Right lung (tissue), 5 donors: ENCODE data around the gene THSD4. TPM values are rescaled to one million over a fixed set of nuclear protein-coding genes. Genes with fewer than 3 reads are reported as not detected.
A peak's percentile ranks its signal among the peaks of the same experiment; 100 is the strongest.

Experiments
- DNase-seq, 2 donors: peaks; one replicate each; pipeline ENCODE4 v3.0.0-alpha.2; 2013
- polyA plus RNA-seq, 5 donors: library from polyadenylated mRNA; unstranded; fragments of 120-200 nt; gene quantifications; one replicate each; pipeline versions ENCODE4 v1.2.1 to v1.2.3, GENCODE V29; 2013; ENCODE audit warnings: inconsistent platforms in 1 of 5, low replicate concordance in 1 of 5; ENCODE audit not compliant: insufficient read length in 5 of 5, insufficient read depth in 1 of 5

THSD4 gene
- polyA plus RNA-seq, 5 donors: 14.0 to 27.2 (median 17.1) TPM

GRCh38 chr15:71494563-71495397, 379.5 kb downstream of the THSD4 start:
- peak; percentile 77 to 81 for DNase-seq

DNA sequence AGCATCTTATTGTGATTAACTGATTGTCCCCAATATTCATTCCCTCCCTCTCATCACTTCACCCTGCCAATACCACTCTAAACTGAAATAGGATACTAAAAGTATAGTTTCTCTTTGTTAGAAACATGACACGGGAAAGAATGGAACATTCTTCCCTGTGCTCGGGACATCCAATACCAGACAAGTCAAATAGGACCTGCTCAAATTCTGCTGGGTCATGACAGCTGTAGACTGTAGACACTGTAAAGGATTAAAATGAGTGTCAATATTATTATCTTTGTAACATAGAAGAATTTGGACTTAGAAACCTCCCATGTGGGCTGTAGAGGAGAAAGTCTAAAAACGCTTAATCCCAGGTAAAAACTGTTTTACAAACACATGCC, 380.1 kb downstream of the THSD4 start:
- no peak for DNase-seq

DNA sequence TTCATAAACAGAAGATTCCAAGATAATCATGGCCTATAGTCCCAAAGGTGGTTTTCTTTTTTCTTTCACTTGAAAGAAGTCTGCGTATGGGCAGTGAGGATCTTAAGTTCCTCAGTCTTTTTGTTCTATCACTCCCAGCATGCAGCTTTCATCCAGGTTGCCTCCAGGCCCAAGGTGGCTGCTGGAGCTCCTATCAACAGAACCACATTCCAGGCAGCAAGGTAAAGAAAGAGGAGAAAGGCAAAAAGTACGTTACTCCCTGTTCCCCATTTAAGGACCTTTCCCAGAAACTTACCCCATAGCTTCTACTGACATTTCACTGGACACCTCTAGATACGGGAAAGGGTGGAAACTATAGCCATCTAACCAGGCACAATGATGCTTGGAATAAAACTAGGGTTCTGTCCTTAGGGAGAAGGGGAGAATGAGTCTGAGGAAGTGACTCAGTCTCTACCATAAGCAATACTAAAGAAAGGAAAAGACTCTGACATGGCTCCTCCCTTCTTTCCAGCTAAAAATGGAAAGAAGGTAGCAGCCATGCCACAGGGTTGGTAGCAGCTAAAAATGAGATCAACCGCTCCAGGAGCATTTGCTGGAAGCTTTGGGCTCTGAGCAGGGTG, 381.2 kb downstream of the THSD4 start:
- DNase-seq: no peak

GRCh38 chr15:71501344-71502076, 386.2 kb downstream of the THSD4 start:
- DNase-seq: no peak

GRCh38 chr15:71502077-71502432, 386.8 kb downstream of the THSD4 start:
- DNase-seq: no peak

GRCh38 chr15:71505962-71506361, 390.7 kb downstream of the THSD4 start:
- DNase-seq: no peak

GRCh38 chr15:71506946-71507345, 391.7 kb downstream of the THSD4 start:
- no peak for DNase-seq

GRCh38 chr15:71508081-71508682, 392.9 kb downstream of the THSD4 start:
- no peak for DNase-seq

GRCh38 chr15:71509139-71509538, 393.9 kb downstream of the THSD4 start:
- no peak for DNase-seq

DNA sequence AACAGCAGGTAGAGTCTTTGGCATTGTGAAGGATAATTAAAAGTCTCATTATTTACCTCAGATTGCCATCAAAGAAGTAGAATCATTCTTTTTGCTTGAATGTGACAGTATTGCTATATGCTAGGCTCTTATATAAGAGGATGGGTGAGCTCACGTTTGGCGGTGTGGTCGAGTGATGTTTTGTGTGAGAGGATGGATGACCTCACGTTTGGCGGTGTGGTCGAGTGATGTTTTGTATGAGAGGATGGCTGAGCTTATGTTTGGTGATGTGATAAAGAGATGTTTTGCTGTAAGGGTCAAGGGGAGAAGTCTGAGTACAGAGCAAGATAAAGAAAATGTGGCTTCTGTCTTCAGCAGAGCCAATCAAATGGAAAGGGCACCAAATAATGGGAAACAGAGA, 395.5 kb downstream of the THSD4 start:
- DNase-seq: no peak

DNA sequence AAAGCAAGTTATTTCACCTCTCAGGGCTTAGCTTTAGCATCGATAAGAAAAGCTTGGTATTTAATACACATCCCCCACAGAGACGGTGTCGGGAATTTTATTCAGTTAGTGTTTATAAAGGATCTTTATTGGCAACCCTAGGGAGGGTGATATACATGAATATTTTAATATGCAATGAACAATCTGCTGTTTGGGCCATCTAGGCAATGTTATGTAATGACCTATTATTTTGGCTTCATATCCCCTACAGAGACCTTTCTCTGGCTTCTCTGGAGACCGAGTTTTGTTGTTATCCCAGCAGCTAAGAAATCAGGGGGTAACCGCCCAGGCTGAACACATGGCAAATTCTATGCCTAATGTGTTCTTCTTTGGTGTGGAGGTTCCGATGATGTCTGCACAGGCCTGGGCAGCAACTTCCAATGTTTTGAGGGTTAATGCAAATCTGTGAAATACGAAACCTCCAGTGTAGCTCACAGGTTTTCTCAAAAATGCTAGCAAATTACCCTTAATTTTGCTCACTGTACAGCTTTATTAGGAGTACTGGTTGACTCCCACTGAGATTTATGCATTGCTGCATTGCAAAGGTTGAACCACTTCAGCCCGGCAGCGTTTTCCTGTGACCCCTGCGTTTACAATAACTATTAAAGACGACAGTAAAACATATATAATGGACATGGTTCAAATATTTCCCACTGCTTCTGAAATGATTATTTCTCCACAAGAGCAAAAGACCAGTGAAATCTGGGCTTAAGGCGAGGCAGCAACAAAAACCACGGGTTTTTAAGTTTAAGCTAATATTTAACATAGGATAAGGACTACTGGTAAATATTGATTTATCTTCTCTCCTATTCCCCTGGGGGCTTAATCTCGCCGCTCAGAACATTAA, 396.8 kb downstream of the THSD4 start:
- no peak for DNase-seq

DNA sequence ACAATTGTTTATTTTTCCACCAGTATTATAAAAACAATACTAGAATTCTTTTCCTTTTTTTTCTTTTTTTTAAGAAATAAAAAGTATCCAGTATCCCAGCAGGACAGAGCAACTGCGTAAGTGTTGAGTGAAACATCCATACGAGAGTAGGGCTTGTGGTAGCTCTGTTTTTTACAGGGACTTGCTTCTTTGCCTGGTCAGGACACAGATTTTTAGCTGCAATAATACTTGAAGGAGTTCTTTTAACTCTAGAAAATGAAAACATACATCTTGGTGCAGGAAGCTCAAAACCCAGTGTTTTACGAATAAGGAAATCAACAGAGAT, 397.4 kb downstream of the THSD4 start:
- DNase-seq: no peak

DNA sequence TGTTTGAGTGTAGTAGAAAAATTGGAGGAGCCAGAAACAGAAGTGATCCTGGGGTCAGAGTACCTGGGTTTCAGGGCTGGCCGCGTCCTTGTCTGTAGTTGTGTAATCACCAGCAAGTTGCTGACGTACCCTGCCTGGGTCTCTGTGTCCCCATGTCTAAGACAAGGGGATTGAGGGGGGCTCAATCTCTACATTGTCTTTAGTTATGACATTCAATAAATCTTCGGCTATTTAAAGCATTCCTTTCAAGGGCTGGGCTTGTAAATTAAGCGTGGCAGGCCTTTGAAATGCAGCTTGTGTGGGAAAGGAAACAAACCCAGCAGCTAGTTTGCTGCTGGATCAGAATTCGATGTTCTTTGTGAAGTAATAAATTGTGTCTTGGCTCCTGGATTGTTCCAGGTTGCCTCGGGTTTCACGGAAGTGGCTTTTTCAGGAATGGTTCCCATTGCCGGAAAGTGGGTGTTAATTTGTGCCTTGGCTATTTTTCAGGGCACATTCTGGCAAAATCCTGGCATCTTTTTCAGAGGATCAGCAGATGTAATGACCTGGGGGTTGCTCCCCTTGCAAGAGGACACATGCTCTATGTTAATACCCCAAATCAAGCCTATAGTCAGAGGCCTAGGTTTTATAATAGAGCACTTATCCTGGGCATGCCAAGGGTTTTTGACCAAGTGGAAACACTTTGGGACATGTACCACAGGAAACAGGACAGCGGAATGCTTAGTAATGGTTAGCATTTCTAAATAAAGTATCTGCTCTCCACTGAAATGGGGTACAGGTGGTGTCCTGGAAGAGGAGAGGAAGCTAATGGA, 400.3 kb downstream of the THSD4 start:
- DNase-seq: no peak

- no peak for DNase-seq
These were observed 402.5 kb downstream of the THSD4 start for GRCh38 chr15:71517751-71518150.

- no peak for DNase-seq
These were observed 403.4 kb downstream of the THSD4 start for GRCh38 chr15:71518661-71519060.

- no peak for DNase-seq
These were observed 411.0 kb downstream of the THSD4 start for GRCh38 chr15:71526060-71526820.

- no peak for DNase-seq
These were observed 414.1 kb downstream of the THSD4 start for GRCh38 chr15:71529361-71529760.

- DNase-seq: no peak
These were observed 414.8 kb downstream of the THSD4 start for GRCh38 chr15:71530116-71530515.

GRCh38 chr15:71532994-71533393, 417.7 kb downstream of the THSD4 start:
- DNase-seq: no peak

DNA sequence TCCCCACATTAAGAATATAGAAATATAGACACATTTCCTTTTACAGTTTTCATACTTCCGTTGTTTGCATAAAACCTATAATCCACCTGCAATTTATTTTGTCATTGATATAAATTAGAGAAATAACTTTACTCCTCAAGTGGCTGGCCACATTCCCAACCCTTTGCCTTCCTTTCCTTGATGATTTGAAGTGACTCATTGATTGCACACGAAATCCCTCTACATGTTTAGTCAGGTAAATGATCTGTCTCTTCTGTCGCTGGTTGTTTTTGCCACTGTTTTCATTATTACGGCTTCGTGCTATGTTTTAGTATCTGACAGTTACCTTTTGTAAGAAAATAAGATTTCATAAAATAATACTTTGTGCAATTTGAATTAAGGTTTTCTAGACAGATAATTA, 422.9 kb downstream of the THSD4 start:
- no peak for DNase-seq
